ENCODE results near the gene TMEM184A. TPM values are rescaled to one million over a fixed set of nuclear protein-coding genes. Genes with fewer than 3 reads are reported as not detected.

TMEM184A gene
- not detected in 2 replicates for total RNA-seq (2013; cell fraction: nucleolus; rRNA removed)
- not detected in 2 replicates for total RNA-seq (2014; rRNA removed)
- not detected in 2 replicates for total RNA-seq (2014; rRNA removed; fragmentation: Illumina TruSeq; extraction: Trizol)
- 0.15 TPM in 1 of 2 replicates, not detected in the other for total RNA-seq (2021)
- polyA plus RNA-seq (2011; ENCODE audit: low read depth): not detected
- polyA plus RNA-seq (2011; rRNA removed): not detected in 2 replicates
- polyA plus RNA-seq (2011; cell fraction: cytosol; rRNA removed): not detected in 2 replicates
- polyA plus RNA-seq (2011; cell fraction: nucleus; rRNA removed): not detected in 2 replicates
- 0.07 and 0.09 TPM in 2 replicates for polyA plus RNA-seq (2012)
- polyA plus RNA-seq (2014; fragmentation: Illumina TruSeq; extraction: Trizol): not detected in 2 replicates
- polyA plus RNA-seq (2014; fragmentation: Nextera tagmentation; extraction: Ambion mirVana): under 1 TPM in 1 of 2 experiments, not detected in 1; 0.04 TPM
- not detected in 2 replicates for polyA plus RNA-seq (2014; rRNA removed)
- polyA plus RNA-seq (2016; fragmentation: Nextera tagmentation; extraction: Ambion mirVana): not detected
- not detected in 2 replicates for polyA minus RNA-seq (2011; rRNA and poly(A)+ RNA removed)
- polyA minus RNA-seq (2011; cell fraction: cytosol; rRNA and poly(A)+ RNA removed): 0.53 and 1.9 TPM in 2 replicates
- 0.12 TPM in 1 of 2 replicates, not detected in the other for polyA minus RNA-seq (2011; cell fraction: nucleus; rRNA and poly(A)+ RNA removed)
- Bru-seq, nascent RNA: percentile 10 among the genes with signal in this experiment
- percentile 11 among the genes with signal in this experiment for BruChase-seq, experiment 1, labeled RNA remaining after a 6-hour chase
- BruChase-seq, experiment 2, labeled RNA remaining after a 2-hour chase: percentile 10 among the genes with signal in this experiment
- long read RNA-seq, experiment 1: 0 reads
- long read RNA-seq, experiment 2: 0 reads

DNA sequence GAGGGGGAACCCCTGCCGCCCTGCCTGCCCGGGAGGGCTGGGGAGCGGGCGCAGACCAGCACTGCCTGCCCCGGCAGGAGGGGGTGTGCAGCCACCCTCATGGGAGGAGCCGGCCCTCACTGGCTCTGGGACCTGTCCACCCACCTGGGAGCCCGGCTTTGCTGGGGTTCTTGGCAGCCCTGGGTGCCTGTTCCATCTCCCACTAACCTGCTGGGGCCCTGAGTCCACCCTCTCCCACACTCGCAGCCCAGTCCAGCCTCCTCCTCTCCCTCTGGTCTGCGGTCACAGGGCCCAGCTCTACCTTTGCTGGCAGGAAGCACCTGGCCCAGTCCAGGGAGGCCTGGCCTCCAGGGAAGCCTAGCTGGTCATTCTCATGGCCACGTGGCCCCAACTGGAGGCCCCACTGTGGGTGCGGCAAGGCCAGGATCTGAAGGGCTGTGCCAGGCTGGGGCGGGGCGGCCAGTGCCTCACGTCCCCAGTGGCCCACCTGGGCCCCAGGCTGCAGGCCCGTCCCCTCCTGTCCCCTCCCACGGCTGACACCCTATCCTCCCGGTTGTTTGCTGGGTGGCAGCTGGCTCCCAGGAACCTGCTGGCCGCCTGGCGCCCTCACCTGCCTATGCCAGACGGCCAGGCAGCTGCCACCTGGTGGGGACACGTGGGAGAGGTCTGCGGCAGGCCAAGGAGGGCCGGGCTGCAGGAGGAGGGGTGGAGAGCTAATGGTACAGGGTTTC is at the start of gene TMEM184A:
TMEM184A (minus strand) TSS at position 393 of the 731 bp plus-strand sequence. CDS start 721 bp downstream, outside the sequence.
- Histone ChIP-seq H3K36me3 (ENCODE audit: control insufficient read depth in 2 of 2, insufficient read depth in 2 of 2, low read length in 1 of 2) (no peaks in the 10 kb centered on the region), H3K27ac (ENCODE audit: control insufficient read depth, insufficient read depth) (no peak within 1 kb of the TSS), H3K4me2 (ENCODE audit: control insufficient read depth, insufficient read depth) (no peak within 1 kb of the TSS), H3K4me1 (ENCODE audit: control insufficient read depth, insufficient read depth, low read length) (no peaks in the 10 kb centered on the region), H3K4me3 (no peak within 1 kb of the TSS), H2AFZ (ENCODE audit: control insufficient read depth, low read depth, low read length) (no peak within 1 kb of the TSS), H3K9ac (ENCODE audit: control insufficient read depth, insufficient read depth, low read length) (no peak within 1 kb of the TSS), H3K79me2 (ENCODE audit: control insufficient read depth, insufficient read depth, low read length) (no peaks in the 10 kb centered on the region), H4K20me1 (ENCODE audit: control insufficient read depth, insufficient read depth) (no peaks in the 10 kb centered on the region), H3K27me3 (replicated peaks in 1 of 2; ENCODE audit: control insufficient read depth in 2 of 2, insufficient read depth in 2 of 2, low read length in 1 of 2) (no peaks in the 10 kb centered on the region), H3K9me3 (replicated peaks; ENCODE audit: control insufficient read depth, insufficient read depth, low read length) (no peaks in the 10 kb centered on the region)
- POLR2A ChIA-PET: no interaction called here
- SMC1A ChIA-PET (ENCODE audit: uncharacterized antibody, unreplicated experiment): interaction anchor here (1.1 kb wide), 1 partner anchor 50 kb away, joined by 4 read pairs; no protein-coding TSS in a partner anchor
- ATAC-seq (peak; percentile 83), DNase-seq (ENCODE audit: low read depth, low spot score) (no peak), FAIRE-seq (no peak)
- BruUV-seq (replicated peaks): no TSS peak
- CTCF ChIA-PET: no interaction called here
- TF ChIP-seq ASH2L (IDR thresholded peaks at IDR 0.05; ENCODE audit: borderline replicate concordance, low read depth) (no peak), SMC3 (IDR thresholded peaks at IDR 0.05; ENCODE audit: borderline replicate concordance, low read length) (peak; percentile 14; the same call in 1 of the 2 replicates), NBN (IDR thresholded peaks at IDR 0.05) (no peak), CBFB (IDR thresholded peaks at IDR 0.05; ENCODE audit: low read depth) (no peak), SRF (IDR thresholded peaks at IDR 0.05; ENCODE audit: low read depth in 2 of 2, low read length in 2 of 2) (no peak), TCF12 (IDR thresholded peaks at IDR 0.05; ENCODE audit: low read depth, low read length) (0 out of 2 replicates have a peak, but pooled peaks have one; percentile 37), CTCF (IDR thresholded peaks at IDR 0.05 in 2 of 3, conservative IDR thresholded peaks at IDR 0.05 in 1 of 3; ENCODE audit: control insufficient read depth in 2 of 3, extremely low read depth in 1 of 3, insufficient read depth in 1 of 3, low read depth in 3 of 3, low read length in 3 of 3) (peak; percentile 27 to 44 (median 36); a peak in 4 of 6 replicates), RUNX3 (IDR thresholded peaks at IDR 0.05; ENCODE audit: low read length) (no peak), ZBTB11 (CRISPR knock-in tag; IDR thresholded peaks at IDR 0.05) (no peak), BCL11A (IDR thresholded peaks at IDR 0.05; ENCODE audit: low read depth, low read length) (no peak), MYC (IDR thresholded peaks at IDR 0.05; ENCODE audit: insufficient read depth, insufficient read length, insufficient replicate concordance, low read length, severe bottlenecking) (no peak)
- in situ Hi-C loops (cut with MboI): no loop called here
- RAD21 ChIA-PET (ENCODE audit: unreplicated experiment): no interaction called here
- intact Hi-C loops (cut with micrococcal nuclease; ENCODE audit: unreplicated experiment): no loop called here
- WGBS (ENCODE audit: insufficient coverage, insufficient replicate concordance, low lambda C conversion rate, missing lambda C conversion rate): 33% methylated on average over 20 of the region's 23 CpGs

Data from GM12878 (cell line).